Neural progenitor cell (in vitro differentiated cells): ENCODE results near the gene SLC7A6. TPM values are rescaled to one million over a fixed set of nuclear protein-coding genes. Genes with fewer than 3 reads are reported as not detected.

ENCODE experiments used
- DNase-seq: peaks from one replicate; pipeline ENCODE4 v3.0.0-alpha.2; 2016; ENCODE audit warnings: low spot score
- H2AFZ ChIP-seq: fragments of 200-600 bp; sonication (generic); replicated peaks from 2 replicates; pipeline ENCODE4 v1.6.1; 2016; ENCODE audit warnings: antibody characterized with exemption
- H3F3A ChIP-seq: fragments of 200-600 bp; sonication (generic); 2 replicates; pipeline ENCODE4 v1.6.1; 2016; ENCODE audit warnings: antibody characterized with exemption, low read depth
- H3K27ac ChIP-seq: fragments of 200-600 bp; sonication (generic); 2 replicates; pipeline ENCODE4 v1.5.1; 2016; ENCODE audit warnings: mild to moderate bottlenecking
- H3K27me3 ChIP-seq: fragments of 200-600 bp; sonication (generic); 2 replicates; pipeline ENCODE4 v1.6.1; 2016; ENCODE audit warnings: mild to moderate bottlenecking, moderate library complexity
- H3K36me3 ChIP-seq: fragments of 200-600 bp; sonication (generic); 2 replicates; pipeline ENCODE4 v1.5.1; 2016
- H3K4me1 ChIP-seq: fragments of 200-600 bp; sonication (generic); 2 replicates; pipeline ENCODE4 v1.6.1; 2016; ENCODE audit warnings: mixed run types
- H3K4me2 ChIP-seq: fragments of 200-600 bp; sonication (generic); 2 replicates; pipeline ENCODE4 v1.6.1; 2016
- H3K4me3 ChIP-seq: fragments of 200-600 bp; sonication (generic); 2 replicates; pipeline ENCODE4 v1.5.1; 2016
- H3K79me2 ChIP-seq: fragments of 200-600 bp; sonication (generic); 2 replicates; pipeline ENCODE4 v1.6.1; 2016; ENCODE audit warnings: low read depth
- H3K9ac ChIP-seq: fragments of 200-600 bp; sonication (generic); 2 replicates; pipeline ENCODE4 v1.6.1; 2016
- H3K9me3 ChIP-seq: fragments of 200-600 bp; sonication (generic); 2 replicates; pipeline ENCODE4 v1.5.1; 2016; ENCODE audit warnings: low read depth
- H4K20me1 ChIP-seq: fragments of 200-600 bp; sonication (generic); 2 replicates; pipeline ENCODE4 v1.6.1; 2016; ENCODE audit warnings: low read depth
- H3K27ac Mint-ChIP-seq: 3 replicates; pipeline ENCODE4 v1.8.0; 2021; ENCODE audit warnings: mixed read lengths
- H3K27me3 Mint-ChIP-seq: 2 replicates; pipeline ENCODE4 v1.8.0; 2022; ENCODE audit warnings: low read depth, mild to moderate bottlenecking, inconsistent platforms, moderate library complexity, mixed read lengths; ENCODE audit not compliant: insufficient read depth
- H3K36me3 Mint-ChIP-seq: 3 replicates; pipeline ENCODE4 v1.8.0; 2021; ENCODE audit warnings: mixed read lengths
- H3K4me1 Mint-ChIP-seq: 3 replicates; pipeline ENCODE4 v1.8.0; 2021; ENCODE audit warnings: mixed read lengths
- H3K4me3 Mint-ChIP-seq: 3 replicates; pipeline ENCODE4 v1.8.0; 2021; ENCODE audit warnings: mild to moderate bottlenecking, moderate library complexity, mixed read lengths
- H3K9me3 Mint-ChIP-seq: 3 replicates; pipeline ENCODE4 v1.8.0; 2020; ENCODE audit warnings: mixed read lengths
- CTCF ChIP-seq: fragments of 200-600 bp; sonication (generic); IDR thresholded peaks from 2 replicates; pipeline ENCODE4 v1.5.1; 2017; ENCODE audit warnings: antibody characterized with exemption, mild to moderate bottlenecking
- EZH2 ChIP-seq: fragments of 200-600 bp; sonication (generic); IDR thresholded peaks from 2 replicates; pipeline ENCODE4 v1.6.1; 2017; ENCODE audit warnings: antibody characterized with exemption, mild to moderate bottlenecking, moderate library complexity
- EZH2phosphoT487 ChIP-seq: fragments of 200-600 bp; sonication (generic); IDR thresholded peaks from 2 replicates; pipeline ENCODE4 v1.6.1; 2017; ENCODE audit warnings: antibody characterized with exemption
- total RNA-seq: library from RNA; depleted of rRNA; stranded (reverse); fragments of >200 nt; gene quantifications from 2 replicates; pipeline ENCODE4 v1.2.3, GENCODE V29; 2015; ENCODE audit warnings: low replicate concordance

The SLC7A6 gene
- total RNA-seq, 1 donor from 2014 or later: 5.6 TPM

GRCh38 chr16:68283346-68283745, 19.0 kb downstream of the SLC7A6 start:
- no peak overlapping the region for H3K4me3 Mint-ChIP-seq
- H3K4me2 ChIP-seq: no peak overlapping the region
- no peaks in the 10 kb centered on the region for H3K9me3 ChIP-seq
- TF ChIP-seq CTCF (no peak), EZH2 (no peak), EZH2phosphoT487 (no peak)
- H3K79me2 ChIP-seq: no peaks in the 10 kb centered on the region
- H2AFZ ChIP-seq: no peak overlapping the region
- no peaks in the 10 kb centered on the region for H3K27me3 ChIP-seq
- peaks cover 22% of the 10 kb centered on the region for H3K36me3 Mint-ChIP-seq
- no peak overlapping the region for H3K27ac Mint-ChIP-seq
- H3K4me1 ChIP-seq: no peaks in the 10 kb centered on the region
- no peak for DNase-seq
- H3K27me3 Mint-ChIP-seq: peaks cover 2% of the 10 kb centered on the region
- H3K4me1 Mint-ChIP-seq: no peaks in the 10 kb centered on the region
- H3K27ac ChIP-seq: no peak overlapping the region
- H3K9ac ChIP-seq: no peak overlapping the region
- H3F3A ChIP-seq: no peaks in the 10 kb centered on the region
- H3K36me3 ChIP-seq: no peaks in the 10 kb centered on the region
- H3K4me3 ChIP-seq: no peak overlapping the region
- H4K20me1 ChIP-seq: peaks cover 9% of the 10 kb centered on the region
- no peaks in the 10 kb centered on the region for H3K9me3 Mint-ChIP-seq

- no peaks in the 10 kb centered on the region for H3K27me3 ChIP-seq
- no peak overlapping the region for H3K4me3 ChIP-seq
- no peaks in the 10 kb centered on the region for H3K4me1 ChIP-seq
- no peaks in the 10 kb centered on the region for H3F3A ChIP-seq
- no peak overlapping the region for H3K4me2 ChIP-seq
- no peaks in the 10 kb centered on the region for H3K9me3 ChIP-seq
- no peak for DNase-seq
- no peaks in the 10 kb centered on the region for H3K36me3 ChIP-seq
- Mint-ChIP-seq H3K4me3 (no peak overlapping the region), H3K9me3 (no peaks in the 10 kb centered on the region), H3K36me3 (peaks cover 22% of the 10 kb centered on the region), H3K27ac (no peak overlapping the region), H3K27me3 (peaks cover 2% of the 10 kb centered on the region), H3K4me1 (no peaks in the 10 kb centered on the region)
- peaks cover 9% of the 10 kb centered on the region for H4K20me1 ChIP-seq
- H2AFZ ChIP-seq: no peak overlapping the region
- TF ChIP-seq EZH2phosphoT487 (no peak), EZH2 (no peak), CTCF (no peak)
- no peak overlapping the region for H3K27ac ChIP-seq
- no peak overlapping the region for H3K9ac ChIP-seq
- no peaks in the 10 kb centered on the region for H3K79me2 ChIP-seq
These were observed 19.7 kb downstream of the SLC7A6 start for GRCh38 chr16:68283801-68284598.

GRCh38 chr16:68284847-68285246, 20.5 kb downstream of the SLC7A6 start:
- no peak overlapping the region for H3K27ac Mint-ChIP-seq
- no peak overlapping the region for H2AFZ ChIP-seq
- no peak overlapping the region for H3K4me3 Mint-ChIP-seq
- H3K4me1 ChIP-seq: no peaks in the 10 kb centered on the region
- no peak overlapping the region for H3K27ac ChIP-seq
- peaks cover 20% of the 10 kb centered on the region for H3K36me3 Mint-ChIP-seq
- H3K4me3 ChIP-seq: no peak overlapping the region
- H3K9me3 ChIP-seq: no peaks in the 10 kb centered on the region
- no peak overlapping the region for H3K9ac ChIP-seq
- no peak overlapping the region for H3K4me2 ChIP-seq
- no peaks in the 10 kb centered on the region for H3K4me1 Mint-ChIP-seq
- no peak for DNase-seq
- H3K27me3 ChIP-seq: no peaks in the 10 kb centered on the region
- H3K27me3 Mint-ChIP-seq: peaks cover 2% of the 10 kb centered on the region
- no peaks in the 10 kb centered on the region for H3F3A ChIP-seq
- no peak for TF ChIP-seq CTCF
- TF ChIP-seq EZH2: no peak
- no peak for TF ChIP-seq EZH2phosphoT487
- H4K20me1 ChIP-seq: peaks cover 9% of the 10 kb centered on the region
- no peaks in the 10 kb centered on the region for H3K79me2 ChIP-seq
- H3K36me3 ChIP-seq: no peaks in the 10 kb centered on the region
- no peaks in the 10 kb centered on the region for H3K9me3 Mint-ChIP-seq
